GM21723 (cell line): ENCODE data around the gene EXTL1.

Experiments used
- ATAC-seq: cut with Tn5 transposase; IDR thresholded peaks from one replicate; pipeline ENCODE4 v1.9.1; 2021; ENCODE audit warnings: mild to moderate bottlenecking, moderate library complexity; ENCODE audit not compliant: unreplicated experiment

The EXTL1 gene

GRCh38 chr1:26066857-26067256 is 45.3 kb downstream of the EXTL1 start:
- no peak for ATAC-seq

DNA sequence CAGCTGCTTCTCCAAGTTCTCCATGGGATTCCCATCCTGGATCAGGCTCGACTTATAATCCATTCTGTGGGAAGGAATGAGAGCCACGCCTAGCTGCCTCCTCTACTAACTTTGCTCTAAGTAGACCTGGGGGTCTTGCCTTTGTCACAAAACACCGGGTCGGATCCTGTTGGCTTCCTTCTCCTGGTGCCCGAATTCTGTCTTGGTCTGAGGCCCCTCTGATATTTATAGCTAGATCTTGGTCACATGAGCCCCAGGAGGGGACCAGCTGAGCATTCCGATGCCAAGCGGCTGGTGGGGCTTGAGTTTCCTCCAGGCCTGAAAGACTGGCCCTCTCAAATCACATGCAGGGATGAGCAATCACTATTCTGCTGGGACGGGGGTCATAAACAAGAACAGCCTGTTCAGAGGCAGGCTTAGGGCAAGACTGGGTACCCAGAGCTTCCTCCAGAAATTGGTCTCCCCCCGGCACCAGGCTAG is 45.9 kb downstream of the EXTL1 start, which contains the start of gene TRIM63:
TSS of gene TRIM63 (minus strand) at position 199 of the 480 bp plus-strand sequence. CDS start at position 63, 136 bp downstream.
- no peak for ATAC-seq

DNA sequence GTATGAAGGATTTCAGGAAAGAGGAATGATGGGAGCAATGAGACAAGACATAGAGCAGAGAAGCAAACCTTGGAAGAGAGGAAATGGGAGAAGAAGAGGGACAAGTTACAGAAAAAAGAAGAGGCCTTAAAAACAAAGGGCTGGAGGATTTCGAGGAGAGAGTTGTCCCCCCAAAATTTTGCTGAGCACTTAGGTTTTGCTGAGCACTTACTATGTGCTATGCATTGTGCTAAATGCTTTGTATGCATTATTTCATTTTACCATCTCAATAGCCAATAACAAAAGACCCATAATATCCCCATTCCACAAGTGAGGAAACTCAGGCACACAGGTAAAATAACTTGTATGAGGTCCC is 48.3 kb downstream of the EXTL1 start:
- ATAC-seq: no peak

DNA sequence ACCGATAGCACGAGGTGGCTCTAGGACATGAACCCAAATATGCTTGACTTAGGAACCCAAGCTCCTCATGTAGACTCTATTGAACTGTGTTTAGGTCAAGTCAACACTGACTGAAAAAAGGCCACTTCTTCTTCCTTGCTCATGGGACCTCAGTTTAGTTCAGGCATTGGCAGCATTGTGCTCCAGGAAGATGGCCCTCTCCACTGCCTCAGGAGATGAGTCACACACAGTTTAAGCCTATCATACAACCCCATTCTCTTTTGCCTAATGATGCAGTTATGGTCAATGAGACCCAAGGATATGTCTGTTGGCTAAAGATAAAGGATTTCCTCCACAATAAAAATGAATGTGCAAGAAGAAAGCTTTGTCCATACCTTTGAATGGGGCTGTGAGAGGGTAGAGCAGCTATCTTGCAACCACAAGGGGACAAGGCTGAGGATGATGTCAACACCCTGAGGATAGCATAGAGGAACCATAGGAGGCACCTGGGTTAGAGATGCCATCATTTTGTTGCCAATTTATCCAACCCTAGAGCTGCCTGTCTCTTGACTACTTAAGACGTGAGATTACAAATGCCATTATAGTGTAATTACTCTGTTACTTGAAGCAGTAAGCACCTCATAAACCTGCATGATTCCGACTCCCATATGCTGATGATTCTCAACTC is 48.9 kb downstream of the EXTL1 start:
- no peak for ATAC-seq

- ATAC-seq: no peak
Observed at GRCh38 chr1:26070963-26071342, 49.4 kb downstream of the EXTL1 start.

GRCh38 chr1:26072305-26072704 is 50.7 kb downstream of the EXTL1 start:
- ATAC-seq: no peak

DNA sequence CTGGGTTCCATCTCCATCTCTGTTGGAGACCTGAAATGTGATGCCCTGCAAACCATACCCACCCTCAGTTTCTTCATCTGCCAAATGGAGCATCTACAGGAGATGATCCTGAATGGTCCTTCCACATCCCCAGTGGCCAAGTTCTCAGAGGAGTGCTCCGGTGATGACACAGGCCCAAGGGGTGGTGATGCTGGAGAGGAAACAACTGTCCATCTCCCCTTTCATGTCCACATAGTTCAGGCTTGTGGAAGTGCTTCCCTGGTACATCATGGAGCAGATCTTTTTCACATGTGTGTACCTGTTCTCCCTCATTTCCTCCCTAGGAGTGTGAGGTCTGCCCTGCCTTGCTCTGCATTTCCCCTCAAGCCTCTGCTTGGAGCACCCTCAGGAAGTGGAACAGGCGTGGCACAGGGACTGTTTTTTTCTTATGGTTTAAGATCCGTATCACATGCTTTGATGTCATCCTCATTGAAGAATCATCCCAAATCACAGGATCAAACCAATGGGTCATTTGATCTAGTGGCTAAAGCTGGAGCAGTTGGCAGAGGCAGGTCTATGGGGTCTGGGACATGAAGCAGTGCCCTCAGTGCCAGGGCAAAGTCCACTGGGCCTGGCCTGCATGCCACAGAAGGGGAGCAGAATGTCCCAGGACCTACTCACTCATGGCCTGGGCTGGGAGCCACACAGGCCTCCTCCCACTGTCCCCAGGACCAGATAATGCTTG is 54.0 kb downstream of the EXTL1 start:
- no peak for ATAC-seq

DNA sequence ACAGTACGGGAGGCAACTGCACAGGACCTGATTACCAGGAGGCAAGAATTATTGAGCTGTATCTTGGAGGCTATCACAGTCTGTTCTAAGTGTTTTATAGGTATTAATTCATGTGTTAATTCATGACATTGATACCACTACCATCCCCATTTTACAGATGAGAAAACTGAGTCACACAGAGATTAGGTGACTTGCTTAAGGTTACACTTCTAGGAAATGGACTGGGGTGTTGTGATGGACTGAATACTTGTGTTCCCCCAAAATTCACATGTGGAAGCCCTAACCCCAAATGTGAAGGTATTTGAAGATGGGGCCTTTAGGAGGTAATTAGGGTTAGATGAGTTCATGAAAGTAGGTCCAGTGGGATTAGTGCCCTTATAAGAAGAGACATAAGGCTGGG is 55.9 kb downstream of the EXTL1 start:
- ATAC-seq: no peak

- no peak for ATAC-seq
Observed at GRCh38 chr1:26078286-26079177, 57.0 kb downstream of the EXTL1 start.

GRCh38 chr1:26079178-26079563 is 57.6 kb downstream of the EXTL1 start:
- no peak for ATAC-seq

DNA sequence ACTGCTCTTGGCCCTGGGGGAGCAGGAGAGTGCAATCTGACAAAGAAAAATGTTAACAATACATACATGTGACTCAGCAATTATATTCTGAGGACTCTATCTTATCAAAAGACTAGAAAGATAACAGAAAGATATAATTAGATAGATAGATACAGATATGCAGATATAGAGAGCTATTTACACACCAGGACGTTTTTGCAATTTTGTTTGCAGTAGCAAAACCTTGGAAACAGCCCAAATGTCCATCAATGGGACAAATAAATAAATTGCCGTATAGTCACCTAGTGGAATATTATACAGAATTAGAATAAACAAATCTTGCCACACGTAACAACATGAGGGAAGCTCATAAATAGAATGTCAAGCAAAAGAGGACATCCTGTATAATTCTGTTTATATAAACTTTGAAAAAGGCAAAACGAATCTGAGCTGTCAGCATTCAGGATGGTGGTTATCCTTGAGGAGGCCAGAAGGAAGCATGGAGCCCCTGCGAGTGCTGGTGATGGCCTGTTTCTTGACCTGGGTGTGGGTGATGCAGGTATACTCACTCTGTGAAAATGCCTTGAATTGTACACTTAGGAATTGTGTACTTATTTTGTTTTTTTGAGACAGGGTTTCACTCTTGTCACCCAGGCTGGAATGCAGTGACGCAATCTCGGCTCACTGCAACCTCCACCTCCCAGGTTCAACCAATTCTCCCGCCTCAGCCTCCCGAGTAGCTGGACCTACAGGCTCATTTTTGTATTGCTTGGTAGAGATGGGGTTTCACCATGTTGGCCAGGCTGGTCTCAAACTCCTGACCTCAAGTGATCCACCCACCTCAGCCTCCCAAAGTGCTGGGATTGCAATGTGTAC is 58.6 kb downstream of the EXTL1 start:
- ATAC-seq: no peak

DNA sequence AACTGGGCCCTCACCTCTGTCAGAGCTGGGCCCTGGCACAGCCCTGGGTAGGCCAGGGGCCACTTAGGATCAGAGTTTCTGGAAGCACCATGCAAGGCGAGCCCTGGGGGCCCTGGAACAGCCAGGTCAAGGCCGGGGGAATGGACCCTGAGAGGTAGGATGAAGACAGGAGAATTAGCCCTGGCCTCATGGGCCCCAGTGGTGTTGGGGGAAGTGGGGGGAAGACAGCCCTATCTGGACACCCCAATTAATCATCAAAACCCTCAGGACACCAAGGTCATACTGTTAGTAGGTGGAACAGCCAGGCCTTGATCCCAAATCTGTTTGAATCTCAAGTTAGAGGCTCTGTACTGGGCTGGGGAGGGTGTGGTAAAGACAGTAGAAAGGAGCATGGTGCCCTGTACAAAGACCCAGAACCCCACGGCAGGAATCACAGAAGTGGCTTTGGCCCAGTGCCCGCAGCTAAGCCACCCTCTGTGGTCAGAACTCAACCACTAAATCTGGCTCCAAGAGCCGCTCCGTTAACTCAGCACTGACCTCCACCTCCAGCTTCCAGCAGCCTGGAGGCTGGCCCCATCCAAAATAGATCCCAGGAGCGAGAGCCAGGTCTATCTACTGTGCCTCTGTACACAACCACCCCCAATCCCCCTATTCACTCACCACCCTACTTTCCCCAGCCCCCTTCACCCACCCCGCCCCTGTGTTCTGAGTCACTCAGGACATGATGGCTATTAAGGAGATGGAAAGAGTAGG is 59.9 kb downstream of the EXTL1 start:
- no peak for ATAC-seq

GRCh38 chr1:26082020-26082350 is 60.4 kb downstream of the EXTL1 start:
- no peak for ATAC-seq

GRCh38 chr1:26083208-26083607 is 61.6 kb downstream of the EXTL1 start:
- ATAC-seq: no peak

DNA sequence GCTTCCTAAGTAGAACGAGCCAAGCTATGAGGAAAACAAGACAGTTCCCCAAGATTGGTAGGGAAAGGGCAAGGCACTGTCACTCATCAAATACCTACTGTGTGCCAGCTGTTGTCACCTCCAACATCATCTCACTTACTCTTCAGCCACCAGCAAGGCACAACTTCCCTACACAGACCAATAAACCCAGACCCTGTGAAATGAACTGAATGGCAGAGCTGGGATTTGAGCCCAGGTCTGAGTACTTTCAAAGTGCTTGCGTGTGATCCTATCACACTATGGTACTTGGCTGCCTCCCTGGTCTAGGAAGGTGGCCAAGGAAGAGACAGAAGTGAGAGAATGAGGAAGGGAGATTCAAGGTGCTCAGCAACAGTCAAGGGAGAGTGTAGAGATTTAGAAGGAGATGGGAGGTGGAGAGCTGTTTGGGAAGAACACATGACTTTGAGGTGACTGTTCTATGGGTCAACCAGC is 62.6 kb downstream of the EXTL1 start:
- no peak for ATAC-seq

- ATAC-seq: no peak
Observed at GRCh38 chr1:26084844-26085243, 63.3 kb downstream of the EXTL1 start.
